H1 (cell line): ENCODE measurements around the gene MAP7. TPM values are rescaled to one million over a fixed set of nuclear protein-coding genes. Genes with fewer than 3 reads are reported as not detected.

Experiments used
- CTCF ChIA-PET: fragments of 300-600 bp; sonication (Branson Sonifier 250); formaldehyde crosslinking; loops from one replicate; lab custom pipeline; 2021; ENCODE audit not compliant: partially characterized antibody; lab: Charles Lee
- POLR2A ChIA-PET: fragments of 300-600 bp; sonication (Branson Sonifier 250); formaldehyde crosslinking; loops from one replicate; lab custom pipeline; 2021; ENCODE audit warnings: inconsistent platforms; ENCODE audit not compliant: partially characterized antibody; lab: Charles Lee
- DNase-seq, 2 experiments: peaks; one replicate each; pipeline versions ENCODE4 v3.0.0 to v3.0.0-alpha.2; 2010 to 2022; ENCODE audit warnings: low spot score in 2 of 2, low read depth in 1 of 2, mixed read lengths in 1 of 2
- FAIRE-seq: peaks from 2 replicates; lab custom pipeline; 2011; peaks lifted over from hg19 to GRCh38; lab: Jason Lieb, UNC
- H2AFZ ChIP-seq: 2 replicates; pipeline ENCODE4 v1.8.1; 2012; ENCODE audit warnings: low read length, inconsistent platforms
- H2AK5ac ChIP-seq: 2 replicates; pipeline ENCODE4 v1.6.1; 2013; ENCODE audit warnings: low read depth, low read length
- H2BK120ac ChIP-seq: replicated peaks from 2 replicates; pipeline ENCODE3; 2013; ENCODE audit warnings: low read depth, low read length, inconsistent platforms
- H2BK12ac ChIP-seq: 2 replicates; pipeline ENCODE4 v1.6.1; 2013; ENCODE audit warnings: low read depth, low read length
- H2BK15ac ChIP-seq: 2 replicates; pipeline ENCODE4 v1.6.1; 2013; ENCODE audit warnings: low read length
- H2BK20ac ChIP-seq: 2 replicates; pipeline ENCODE4 v1.6.1; 2013; ENCODE audit warnings: low read length
- H2BK5ac ChIP-seq: 2 replicates; pipeline ENCODE4 v1.6.1; 2013; ENCODE audit warnings: low read depth, low read length
- H3K14ac ChIP-seq: 2 replicates; pipeline ENCODE4 v1.6.1; 2013; ENCODE audit warnings: inconsistent platforms; ENCODE audit not compliant: insufficient read length
- H3K18ac ChIP-seq: 2 replicates; pipeline ENCODE4 v1.6.1; 2013; ENCODE audit warnings: low read length; ENCODE audit errors: extremely low read depth
- H3K23ac ChIP-seq: 2 replicates; pipeline ENCODE4 v1.6.1; 2013; ENCODE audit warnings: inconsistent platforms; ENCODE audit not compliant: insufficient read length
- H3K23me2 ChIP-seq: 2 replicates; pipeline ENCODE4 v1.6.1; 2013; ENCODE audit warnings: low read depth, low read length
- H3K27ac ChIP-seq: 2 replicates; pipeline ENCODE4 v1.6.1; 2011; ENCODE audit warnings: low read depth, low read length, inconsistent platforms
- H3K27me3 ChIP-seq, 4 experiments: replicated peaks in 1 of 4; 1 replicate in 1 of 4; 2 replicates in 3 of 4; pipeline versions ENCODE4 v1.6.1 to v1.8.1; 2011 to 2013; ENCODE audit warnings: low read length in 3 of 4, mild to moderate bottlenecking in 3 of 4, inconsistent platforms in 2 of 4, mixed read lengths in 2 of 4, moderate library complexity in 1 of 4; ENCODE audit not compliant: control insufficient read depth in 3 of 4, insufficient read depth in 3 of 4; ENCODE audit errors: extremely low read depth in 1 of 4
- H3K36me3 ChIP-seq, 4 experiments: 2 replicates each; pipeline versions ENCODE4 v1.6.1 to v1.8.1; 2011 to 2013; ENCODE audit warnings: mild to moderate bottlenecking in 4 of 4, low read length in 3 of 4, moderate library complexity in 2 of 4, control low read depth in 1 of 4, inconsistent platforms in 1 of 4; ENCODE audit not compliant: insufficient read depth in 4 of 4, control insufficient read depth in 2 of 4
- H3K4ac ChIP-seq: replicated peaks from 2 replicates; pipeline ENCODE3; 2013; ENCODE audit warnings: low read length, low read depth, mixed read lengths, inconsistent platforms; ENCODE audit not compliant: insufficient read length
- H3K4me1 ChIP-seq, 4 experiments: replicated peaks in 1 of 4; 1 replicate in 1 of 4; 2 replicates in 3 of 4; pipeline versions ENCODE4 v1.6.1 to v1.8.1; 2011 to 2013; ENCODE audit warnings: low read length in 3 of 4, inconsistent platforms in 2 of 4, mixed read lengths in 1 of 4; ENCODE audit not compliant: insufficient read depth in 4 of 4, control insufficient read depth in 3 of 4
- H3K4me2 ChIP-seq, 2 experiments: 2 replicates each; pipeline versions ENCODE4 v1.6.1 to v1.8.1; 2011 to 2013; ENCODE audit warnings: low read depth in 2 of 2, low read length in 2 of 2, control low read depth in 1 of 2, inconsistent platforms in 1 of 2, mild to moderate bottlenecking in 1 of 2; ENCODE audit not compliant: insufficient read depth in 1 of 2
- H3K4me3 ChIP-seq, 4 experiments: fragments of 200-600, 300-600 bp in 1 of 4; sonication (generic), shearing (Covaris generic), sonication (Bioruptor Twin) in 1 of 4; 2 replicates each; pipeline versions ENCODE4 v1.5.1 to v1.8.1; 2011 to 2016; ENCODE audit warnings: low read length in 4 of 4, low read depth in 3 of 4, control low read depth in 2 of 4, inconsistent platforms in 2 of 4, mild to moderate bottlenecking in 2 of 4, mixed read lengths in 1 of 4, moderate library complexity in 1 of 4; ENCODE audit not compliant: insufficient read depth in 2 of 4; ENCODE audit errors: extremely low read depth in 1 of 4
- H3K56ac ChIP-seq: replicated peaks from 2 replicates; pipeline ENCODE3; 2013; ENCODE audit warnings: low read depth, mild to moderate bottlenecking, mixed read lengths, low read length, inconsistent platforms; ENCODE audit not compliant: insufficient read length
- H3K79me1 ChIP-seq: 2 replicates; pipeline ENCODE4 v1.6.1; 2013; ENCODE audit warnings: low read depth, low read length, control low read depth
- H3K79me2 ChIP-seq, 2 experiments: 2 replicates each; pipeline versions ENCODE4 v1.6.1 to v1.8.1; 2012 to 2013; ENCODE audit warnings: low read length in 2 of 2, mild to moderate bottlenecking in 2 of 2, inconsistent platforms in 1 of 2; ENCODE audit not compliant: insufficient read depth in 2 of 2, control insufficient read depth in 1 of 2
- H3K9ac ChIP-seq, 4 experiments: replicated peaks in 1 of 4; 1 replicate in 1 of 4; 2 replicates in 3 of 4; pipeline versions ENCODE4 v1.6.1 to v1.8.1; 2011 to 2013; ENCODE audit warnings: low read depth in 3 of 4, low read length in 3 of 4, control low read depth in 2 of 4, mild to moderate bottlenecking in 2 of 4, moderate library complexity in 2 of 4, inconsistent platforms in 1 of 4; ENCODE audit errors: extremely low read depth in 1 of 4
- H3K9me3 ChIP-seq, 2 experiments: 2 replicates each; pipeline versions ENCODE4 v1.6.1 to v1.8.1; 2012 to 2013; ENCODE audit warnings: mild to moderate bottlenecking in 2 of 2, moderate library complexity in 2 of 2, control low read depth in 1 of 2, inconsistent platforms in 1 of 2, low read depth in 1 of 2, low read length in 1 of 2, mixed read lengths in 1 of 2; ENCODE audit not compliant: insufficient read depth in 2 of 2
- H4K20me1 ChIP-seq, 2 experiments: replicated peaks in 1 of 2; 2 replicates each; pipeline versions ENCODE3 to v1.8.1; 2011 to 2013; ENCODE audit warnings: inconsistent platforms in 2 of 2, low read length in 2 of 2, mild to moderate bottlenecking in 1 of 2; ENCODE audit not compliant: insufficient read depth in 2 of 2, control insufficient read depth in 1 of 2
- H4K5ac ChIP-seq: 2 replicates; pipeline ENCODE4 v1.6.1; 2013; ENCODE audit warnings: low read length, low read depth, mixed read lengths, inconsistent platforms; ENCODE audit not compliant: insufficient read length
- H4K8ac ChIP-seq: 2 replicates; pipeline ENCODE4 v1.8.0; 2013; ENCODE audit warnings: mild to moderate bottlenecking, moderate library complexity, low read length, inconsistent platforms; ENCODE audit not compliant: insufficient read depth; ENCODE audit errors: extremely low read depth
- H4K91ac ChIP-seq: replicated peaks from 2 replicates; pipeline ENCODE3; 2013; ENCODE audit warnings: low read length, mixed read lengths, inconsistent platforms; ENCODE audit not compliant: insufficient read length
- ATF3 ChIP-seq: IDR thresholded peaks from 2 replicates; pipeline ENCODE4 v1.6.1; 2011; ENCODE audit warnings: low read depth, mild to moderate bottlenecking, low read length; ENCODE audit not compliant: insufficient read depth
- BACH1 ChIP-seq: IDR thresholded peaks from 2 replicates; pipeline ENCODE4 v1.6.1; 2012; ENCODE audit warnings: low read length, improper control_type of control experiment
- CBX5 ChIP-seq: fragments of 300-800, 300-1000 bp; sonication (generic); IDR thresholded peaks from 2 replicates; pipeline ENCODE4 v1.7.1; 2016; ENCODE audit warnings: antibody characterized with exemption, low read length, low read depth
- EGR1 ChIP-seq: IDR thresholded peaks from 2 replicates; pipeline ENCODE4 v1.6.1; 2011; ENCODE audit warnings: low read depth, low read length, borderline replicate concordance
- EZH2 ChIP-seq: fragments of 200-600 bp; sonication (generic); IDR thresholded peaks from 2 replicates; pipeline ENCODE4 v1.7.1; 2012; ENCODE audit warnings: low read depth, mild to moderate bottlenecking, moderate library complexity, low read length, inconsistent platforms; ENCODE audit not compliant: severe bottlenecking
- JUN ChIP-seq: IDR thresholded peaks from 2 replicates; pipeline ENCODE4 v1.6.1; 2011; ENCODE audit warnings: low read depth, mild to moderate bottlenecking, improper control_type of control experiment, low read length
- JUND ChIP-seq: IDR thresholded peaks from 2 replicates; pipeline ENCODE4 v1.6.1; 2011; ENCODE audit warnings: mild to moderate bottlenecking, improper control_type of control experiment, low read length
- MAX ChIP-seq: IDR thresholded peaks from 2 replicates; pipeline ENCODE4 v1.6.1; 2012; ENCODE audit warnings: inconsistent platforms
- PHF8 ChIP-seq: fragments of 200-600 bp; sonication (generic); conservative IDR thresholded peaks from 2 replicates; pipeline ENCODE4 v1.7.1; 2012; ENCODE audit warnings: low read depth, mild to moderate bottlenecking, inconsistent platforms, low read length, moderate library complexity
- RNF2 ChIP-seq: fragments of 200-900, 300-1000 bp; sonication (generic); IDR thresholded peaks from 2 replicates; pipeline ENCODE4 v1.7.1; 2016; ENCODE audit warnings: borderline replicate concordance, low read depth, mild to moderate bottlenecking, antibody characterized with exemption, low read length; ENCODE audit not compliant: poor library complexity, severe bottlenecking; ENCODE audit errors: missing control alignments
- SP4 ChIP-seq: IDR thresholded peaks from 2 replicates; pipeline ENCODE4 v1.6.1; 2012; ENCODE audit warnings: low read length, inconsistent platforms
- SRF ChIP-seq: IDR thresholded peaks from 2 replicates; pipeline ENCODE4 v1.6.1; 2011; ENCODE audit warnings: mild to moderate bottlenecking, low read depth, low read length, moderate library complexity
- whole genome bisulfite sequencing, 2 experiments: shearing (Covaris generic) in 1 of 2; methylation state at CpG; one replicate each; pipeline versions ENCODE4 v1.1.6 to v1.1.7; 2013 to 2015; ENCODE audit warnings: low lambda C conversion rate in 2 of 2, mixed read lengths in 2 of 2, inconsistent platforms in 1 of 2, low coverage in 1 of 2, missing lambda C conversion rate in 1 of 2; ENCODE audit not compliant: insufficient replicate concordance in 2 of 2, insufficient coverage in 1 of 2, insufficient read length in 1 of 2; ENCODE audit errors: extremely low coverage in 1 of 2, missing lambda C conversion rate in 1 of 2; 5-methylcytosine and 5-hydroxymethylcytosine counted together
- polyA plus RNA-seq, 7 experiments: library from polyadenylated mRNA; depleted of rRNA in 3 of 7; stranded (reverse) in 5 of 7; unstranded in 2 of 7; fragments of >200 nt in 5 of 7; fragments of 200-250 nt in 2 of 7; gene quantifications; 1 replicate in 5 of 7; 2 replicates in 1 of 7; 4 replicates in 1 of 7; pipeline versions ENCODE4 v1.2.1 to v1.2.3, GENCODE V29; 2011 to 2013; ENCODE audit warnings: missing spikeins in 2 of 7, mixed read lengths in 2 of 7
- total RNA-seq: library from RNA; stranded (reverse); fragmentation: NEBNext Ultra II Directional; extraction: Animal tissue kit (Norgen Biotek cat#: 25700); gene quantifications from 2 replicates; pipeline ENCODE4 v1.2.1, GENCODE V29; 2021

MAP7 gene
- total and polyA plus RNA-seq, 2 of the 8 experiments (the other 6 are each of a cell fraction or from before 2014, with no cell fraction given) = 13.5 to 66.9 TPM

- H3K27me3 ChIP-seq = no peaks in the 10 kb centered on the region
- 91% methylated on average over 6 of the region's 6 CpGs; no CpG with 5 or more reads in 1 of the 2 experiments for WGBS, 2 experiments
- H2AK5ac ChIP-seq = no peak overlapping the region
- H3K56ac ChIP-seq = no peak overlapping the region
- no peak overlapping the region for H2BK120ac ChIP-seq
- no peak overlapping the region for H2BK20ac ChIP-seq
- peaks cover 3% of the 10 kb centered on the region; the same call in 1 of the 2 replicates for H3K79me1 ChIP-seq
- H3K27ac ChIP-seq = no peak overlapping the region
- no peak overlapping the region for H4K5ac ChIP-seq
- no peak overlapping the region for H3K9ac ChIP-seq
- H3K23ac ChIP-seq = no peak overlapping the region
- CTCF ChIA-PET = interaction anchor here (0.6 to 1.9 kb wide), 4 partner anchors 15 to 236 kb away, joined by 3 to 9 read pairs (median 4); partner anchors contain the start of gene MAP7
- H4K91ac ChIP-seq = no peak overlapping the region
- H3K4me1 ChIP-seq = peaks cover 0 to 19% (median 9%) of the 10 kb centered on the region in 4 experiments; a peak in 5 of 7 replicates
- DNase-seq = no peak
- peaks cover 0 to 4% of the 10 kb centered on the region in 2 experiments for H4K20me1 ChIP-seq
- no peak overlapping the region for H2AFZ ChIP-seq
- no peak overlapping the region for H3K4ac ChIP-seq
- H3K18ac ChIP-seq = no peak overlapping the region
- no peaks in the 10 kb centered on the region for H3K23me2 ChIP-seq
- H2BK12ac ChIP-seq = no peak overlapping the region
- H3K36me3 ChIP-seq = no peaks in the 10 kb centered on the region; a peak in 1 of 8 replicates
- no peak overlapping the region for H4K8ac ChIP-seq
- POLR2A ChIA-PET = interaction anchor here (0.5 to 1.1 kb wide), 5 partner anchors 8 to 1477 kb away, joined by 3 to 5 read pairs (median 3); partner anchors contain the start of gene HBS1L
- FAIRE-seq = no peak
- H3K9me3 ChIP-seq = no peaks in the 10 kb centered on the region
- H3K14ac ChIP-seq = no peak overlapping the region
- H3K79me2 ChIP-seq = peaks cover 0 to 92% of the 10 kb centered on the region in 2 experiments; a peak in 3 of 4 replicates
- no peak overlapping the region for H2BK5ac ChIP-seq
- H2BK15ac ChIP-seq = no peak overlapping the region
- H3K4me2 ChIP-seq = no peak overlapping the region
- no peak overlapping the region for H3K4me3 ChIP-seq
- no peak for TF ChIP-seq CBX5
- TF ChIP-seq SP4 = no peak
- TF ChIP-seq EZH2 = no peak
- TF ChIP-seq MAX = no peak
- TF ChIP-seq JUND = no peak
- TF ChIP-seq BACH1 = no peak
- TF ChIP-seq EGR1 = no peak
- no peak for TF ChIP-seq ATF3
- TF ChIP-seq SRF = no peak
- no peak for TF ChIP-seq PHF8
- TF ChIP-seq JUN = no peak
- no peak for TF ChIP-seq RNF2
Observed at GRCh38 chr6:136532030-136532429, 18.2 kb downstream of the MAP7 start.
